Right lobe of liver (tissue), 4 donors: ENCODE data around the gene CDKL5.

Experiments
- CTCF ChIP-seq, 4 donors: fragments of 200-600 bp in 3 of 4; fragments of 450-650 bp in 1 of 4; IDR thresholded peaks; one replicate each; pipeline versions ENCODE4 v1.5.1 to v1.8.0; 2016 to 2022; ENCODE audit warnings: antibody characterized with exemption in 4 of 4, mild to moderate bottlenecking in 2 of 4
- POLR2A ChIP-seq: fragments of 450-650 bp; IDR thresholded peaks from one replicate; pipeline ENCODE4 v1.6.1; 2017; ENCODE audit warnings: antibody characterized with exemption, mild to moderate bottlenecking
- donor health status: DM: no; HTN: no; CAD: no.
- donor health status: DM: no; HTN: no; CAD: no.
- donor health status: DM: no; HTN: yes; CAD: no.

GRCh38 chrX:18464499-18464898 lies 39.1 kb downstream of the CDKL5 start:
- TF ChIP-seq CTCF (IDR thresholded peaks at IDR 0.05) (no peak), POLR2A (no peak)
